HEK293 (cell line): ENCODE data around the gene LMTK3.

Source experiments
- CTCF ChIA-PET: fragments of 350-600 bp; formaldehyde crosslinking; extraction: SDS; loops from one replicate; lab custom pipeline; 2021; ENCODE audit warnings: antibody characterized with exemption; lab: Yijun Ruan, JAX
- POLR2A ChIA-PET: fragments of 300-600 bp; formaldehyde crosslinking; extraction: SDS; loops from one replicate; lab custom pipeline; 2020; ENCODE audit warnings: antibody characterized with exemption, inconsistent platforms; lab: Yijun Ruan, JAX
- H3K27ac ChIP-seq: fragments of 200-500 bp; sonication (Bioruptor generic); 2 replicates; pipeline ENCODE4 v1.5.1; 2014; ENCODE audit warnings: low read depth, low read length, control low read depth, inconsistent platforms; ENCODE audit errors: extremely low read depth
- H3K36me3 ChIP-seq, 2 experiments: fragments of 200-500 bp in 1 of 2; sonication (Bioruptor generic) in 1 of 2; 1 replicate in 1 of 2; 2 replicates in 1 of 2; pipeline ENCODE4 v1.5.1; 2014 to 2017; ENCODE audit warnings: inconsistent platforms in 2 of 2, low read length in 2 of 2; ENCODE audit not compliant: control insufficient read depth in 2 of 2, insufficient read depth in 1 of 2
- H3K4me1 ChIP-seq: fragments of 200-500 bp; sonication (Bioruptor generic); 2 replicates; pipeline ENCODE4 v1.5.1; 2014; ENCODE audit warnings: mild to moderate bottlenecking, low read length, inconsistent platforms; ENCODE audit not compliant: control insufficient read depth, insufficient read depth
- H3K4me3 ChIP-seq: 2 replicates; pipeline ENCODE4 v1.5.1; 2011; ENCODE audit warnings: low read depth, mild to moderate bottlenecking, control low read depth, low read length, moderate library complexity
- H3K9me3 ChIP-seq: fragments of 200-500 bp; sonication (Bioruptor generic); 2 replicates; pipeline ENCODE4 v1.5.1; 2014; ENCODE audit warnings: low read depth, low read length, inconsistent platforms; ENCODE audit not compliant: control insufficient read depth, insufficient read depth
- GLIS2 ChIP-seq: fragments of 450-650 bp; formaldehyde crosslinking; IDR thresholded peaks from 2 replicates; pipeline ENCODE4 v1.5.1; 2016; ENCODE audit warnings: missing biosample characterization, missing genetic modification characterization
- KLF7 ChIP-seq: fragments of 450-650 bp; formaldehyde crosslinking; IDR thresholded peaks from 2 replicates; pipeline ENCODE4 v1.5.1; 2016; ENCODE audit warnings: missing biosample characterization, missing genetic modification characterization, borderline replicate concordance
- OVOL3 ChIP-seq: fragments of 450-650 bp; formaldehyde crosslinking; IDR thresholded peaks from 2 replicates; pipeline ENCODE4 v1.5.1; 2016; ENCODE audit warnings: missing biosample characterization, missing genetic modification characterization
- SP3 ChIP-seq: fragments of 450-650 bp; formaldehyde crosslinking; IDR thresholded peaks from 2 replicates; pipeline ENCODE4 v1.5.1; 2016; ENCODE audit warnings: missing biosample characterization, missing genetic modification characterization
- YY2 ChIP-seq: fragments of 450-650 bp; formaldehyde crosslinking; IDR thresholded peaks from 2 replicates; pipeline ENCODE4 v1.5.1; 2016; ENCODE audit warnings: missing biosample characterization, missing genetic modification characterization
- ZBTB1 ChIP-seq: fragments of 450-650 bp; formaldehyde crosslinking; IDR thresholded peaks from 2 replicates; pipeline ENCODE4 v1.5.1; 2016; ENCODE audit warnings: missing biosample characterization, missing genetic modification characterization
- ZBTB17 ChIP-seq: fragments of 450-650 bp; formaldehyde crosslinking; IDR thresholded peaks from 2 replicates; pipeline ENCODE4 v1.5.1; 2016; ENCODE audit warnings: missing biosample characterization, missing genetic modification characterization
- ZBTB21 ChIP-seq: fragments of 450-650 bp; formaldehyde crosslinking; IDR thresholded peaks from 2 replicates; pipeline ENCODE4 v1.5.1; 2017; ENCODE audit warnings: missing biosample characterization, missing genetic modification characterization
- ZFP3 ChIP-seq: fragments of 450-650 bp; formaldehyde crosslinking; IDR thresholded peaks from 2 replicates; pipeline ENCODE4 v1.5.1; 2016; ENCODE audit warnings: low read depth, missing biosample characterization, missing genetic modification characterization
- ZNF16 ChIP-seq: fragments of 450-650 bp; formaldehyde crosslinking; IDR thresholded peaks from 2 replicates; pipeline ENCODE4 v1.5.1; 2016; ENCODE audit warnings: low read depth, missing biosample characterization, missing genetic modification characterization
- ZNF335 ChIP-seq: fragments of 450-650 bp; formaldehyde crosslinking; conservative IDR thresholded peaks from 2 replicates; pipeline ENCODE4 v1.5.1; 2016; ENCODE audit warnings: missing biosample characterization, missing genetic modification characterization
- ZNF561 ChIP-seq: fragments of 450-650 bp; IDR thresholded peaks from 2 replicates; pipeline ENCODE4 v1.5.1; 2018; ENCODE audit warnings: missing biosample characterization, missing genetic modification characterization, borderline replicate concordance
- ZNF600 ChIP-seq: fragments of 450-650 bp; formaldehyde crosslinking; IDR thresholded peaks from 2 replicates; pipeline ENCODE4 v1.5.1; 2016; ENCODE audit warnings: missing biosample characterization, missing genetic modification characterization
- ZNF621 ChIP-seq: fragments of 450-650 bp; formaldehyde crosslinking; IDR thresholded peaks from 2 replicates; pipeline ENCODE4 v1.5.1; 2017; ENCODE audit warnings: missing biosample characterization, missing genetic modification characterization
- ZNF768 ChIP-seq: fragments of 450-650 bp; formaldehyde crosslinking; IDR thresholded peaks from 2 replicates; pipeline ENCODE4 v1.5.1; 2018; ENCODE audit warnings: missing biosample characterization, mild to moderate bottlenecking, missing genetic modification characterization
- TF ChIP-seq, protein P1 (sequence below): fragments of 450-650 bp; formaldehyde crosslinking; IDR thresholded peaks from 2 replicates; pipeline ENCODE4 v1.5.1; 2016; ENCODE audit warnings: missing biosample characterization, missing genetic modification characterization
- TF ChIP-seq, protein P2 (sequence below): fragments of 450-650 bp; formaldehyde crosslinking; IDR thresholded peaks from 2 replicates; pipeline ENCODE4 v1.5.1; 2016; ENCODE audit warnings: missing biosample characterization, missing genetic modification characterization
- TF ChIP-seq, protein P3 (sequence below): fragments of 450-650 bp; formaldehyde crosslinking; IDR thresholded peaks from 2 replicates; pipeline ENCODE4 v1.5.1; 2017; ENCODE audit warnings: missing biosample characterization, missing genetic modification characterization
- TF ChIP-seq, protein P4 (sequence below): fragments of 450-650 bp; formaldehyde crosslinking; IDR thresholded peaks from 2 replicates; pipeline ENCODE4 v1.5.1; 2016; ENCODE audit warnings: missing biosample characterization, missing genetic modification characterization
- TF ChIP-seq, protein P5 (sequence below): fragments of 450-650 bp; formaldehyde crosslinking; IDR thresholded peaks from 2 replicates; pipeline ENCODE4 v1.5.1; 2016; ENCODE audit warnings: missing biosample characterization, missing genetic modification characterization
- TF ChIP-seq, protein P6 (sequence below): fragments of 450-650 bp; IDR thresholded peaks from 2 replicates; pipeline ENCODE4 v1.5.1; 2018; ENCODE audit warnings: missing biosample characterization, missing genetic modification characterization
- TF ChIP-seq, protein P7 (sequence below): fragments of 450-650 bp; formaldehyde crosslinking; IDR thresholded peaks from 2 replicates; pipeline ENCODE4 v1.5.1; 2016; ENCODE audit warnings: missing biosample characterization, missing genetic modification characterization

Gene LMTK3

DNA sequence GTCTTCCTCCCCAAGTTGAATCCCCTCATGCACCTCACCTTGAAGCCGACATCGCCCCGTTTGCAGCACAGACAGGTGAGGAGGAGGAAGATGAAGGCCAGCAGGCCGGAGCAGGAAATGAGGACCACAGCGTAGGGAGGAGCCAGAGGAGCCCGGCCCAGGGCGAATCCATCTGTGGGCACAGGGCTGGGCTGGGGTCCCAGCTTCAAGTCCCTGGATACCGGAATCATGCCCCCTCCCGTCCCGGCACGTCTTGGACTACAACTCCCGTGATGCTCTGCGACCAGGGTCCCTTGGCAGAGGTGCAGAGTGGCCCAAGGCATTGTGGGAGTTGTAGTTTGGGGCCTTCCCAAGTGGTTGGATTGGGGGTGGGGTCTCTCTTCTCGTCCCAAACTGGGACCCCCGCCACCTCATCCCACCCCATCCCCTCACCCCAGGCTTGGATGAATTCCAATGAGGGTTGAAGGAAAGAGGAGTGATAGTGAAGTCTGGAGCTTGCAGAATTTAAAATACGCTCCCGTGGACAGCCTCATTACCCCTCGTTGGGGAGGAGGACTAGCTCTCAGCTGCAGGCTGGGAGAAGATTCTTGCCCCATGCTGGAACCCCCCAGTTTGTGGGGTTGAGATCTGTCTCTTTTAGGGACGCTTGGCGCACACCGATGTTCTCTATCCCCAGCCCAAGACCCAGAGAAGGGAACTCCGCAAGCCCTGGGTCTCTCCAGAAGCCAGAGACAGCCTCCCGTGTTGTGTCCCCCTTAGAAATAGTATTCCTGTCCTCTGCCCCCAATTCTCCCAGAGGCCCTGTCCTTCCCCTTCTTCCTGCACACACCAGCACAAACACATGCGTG, 990 bp downstream of the LMTK3 start:
- Histone ChIP-seq H3K36me3 (no peaks in the 10 kb centered on the region), H3K9me3 (no peaks in the 10 kb centered on the region), H3K27ac (no peak overlapping the region), H3K4me3 (no peak overlapping the region), H3K4me1 (no peaks in the 10 kb centered on the region)
- POLR2A ChIA-PET = interaction anchor here (0.7 kb wide), 1 partner anchor 43 kb away, joined by 4 read pairs; no protein-coding TSS in a partner anchor
- CTCF ChIA-PET = interaction anchor here (0.5 to 8.2 kb wide), 2 partner anchors 40 to 74 kb away, joined by 3 to 272 read pairs; no protein-coding TSS in a partner anchor
- TF ChIP-seq ZBTB17 (tag by site-specific recombination) (peak; percentile 40; the same call in 1 of the 2 replicates), OVOL3 (no peak), ZNF768 (tag by site-specific recombination) (no peak), YY2 (tag by site-specific recombination) (0 out of 2 replicates have a peak, but pooled peaks have one; percentile 28), ZBTB1 (no peak), ZNF600 (no peak), SP3 (peak; percentile 52), ZNF621 (no peak), ZNF561 (tag by site-specific recombination) (no peak), ZFP3 (tag by site-specific recombination) (no peak), ZBTB21 (tag by site-specific recombination) (no peak), ZNF16 (tag by site-specific recombination) (no peak), GLIS2 (tag by site-specific recombination) (peak; percentile 77), ZNF335 (tag by site-specific recombination) (peak; percentile 89), KLF7 (tag by site-specific recombination) (no peak)
- TF ChIP-seq, protein P1, sequence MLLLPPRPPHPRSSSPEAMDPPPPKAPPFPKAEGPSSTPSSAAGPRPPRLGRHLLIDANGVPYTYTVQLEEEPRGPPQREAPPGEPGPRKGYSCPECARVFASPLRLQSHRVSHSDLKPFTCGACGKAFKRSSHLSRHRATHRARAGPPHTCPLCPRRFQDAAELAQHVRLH = no peak
- TF ChIP-seq, protein P2, sequence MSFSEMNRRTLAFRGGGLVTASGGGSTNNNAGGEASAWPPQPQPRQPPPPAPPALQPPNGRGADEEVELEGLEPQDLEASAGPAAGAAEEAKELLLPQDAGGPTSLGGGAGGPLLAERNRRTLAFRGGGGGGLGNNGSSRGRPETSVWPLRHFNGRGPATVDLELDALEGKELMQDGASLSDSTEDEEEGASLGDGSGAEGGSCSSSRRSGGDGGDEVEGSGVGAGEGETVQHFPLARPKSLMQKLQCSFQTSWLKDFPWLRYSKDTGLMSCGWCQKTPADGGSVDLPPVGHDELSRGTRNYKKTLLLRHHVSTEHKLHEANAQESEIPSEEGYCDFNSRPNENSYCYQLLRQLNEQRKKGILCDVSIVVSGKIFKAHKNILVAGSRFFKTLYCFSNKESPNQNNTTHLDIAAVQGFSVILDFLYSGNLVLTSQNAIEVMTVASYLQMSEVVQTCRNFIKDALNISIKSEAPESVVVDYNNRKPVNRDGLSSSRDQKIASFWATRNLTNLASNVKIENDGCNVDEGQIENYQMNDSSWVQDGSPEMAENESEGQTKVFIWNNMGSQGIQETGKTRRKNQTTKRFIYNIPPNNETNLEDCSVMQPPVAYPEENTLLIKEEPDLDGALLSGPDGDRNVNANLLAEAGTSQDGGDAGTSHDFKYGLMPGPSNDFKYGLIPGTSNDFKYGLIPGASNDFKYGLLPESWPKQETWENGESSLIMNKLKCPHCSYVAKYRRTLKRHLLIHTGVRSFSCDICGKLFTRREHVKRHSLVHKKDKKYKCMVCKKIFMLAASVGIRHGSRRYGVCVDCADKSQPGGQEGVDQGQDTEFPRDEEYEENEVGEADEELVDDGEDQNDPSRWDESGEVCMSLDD (tag by site-specific recombination) = peak; percentile 46; the same call in 1 of the 2 replicates
- TF ChIP-seq, protein P3, sequence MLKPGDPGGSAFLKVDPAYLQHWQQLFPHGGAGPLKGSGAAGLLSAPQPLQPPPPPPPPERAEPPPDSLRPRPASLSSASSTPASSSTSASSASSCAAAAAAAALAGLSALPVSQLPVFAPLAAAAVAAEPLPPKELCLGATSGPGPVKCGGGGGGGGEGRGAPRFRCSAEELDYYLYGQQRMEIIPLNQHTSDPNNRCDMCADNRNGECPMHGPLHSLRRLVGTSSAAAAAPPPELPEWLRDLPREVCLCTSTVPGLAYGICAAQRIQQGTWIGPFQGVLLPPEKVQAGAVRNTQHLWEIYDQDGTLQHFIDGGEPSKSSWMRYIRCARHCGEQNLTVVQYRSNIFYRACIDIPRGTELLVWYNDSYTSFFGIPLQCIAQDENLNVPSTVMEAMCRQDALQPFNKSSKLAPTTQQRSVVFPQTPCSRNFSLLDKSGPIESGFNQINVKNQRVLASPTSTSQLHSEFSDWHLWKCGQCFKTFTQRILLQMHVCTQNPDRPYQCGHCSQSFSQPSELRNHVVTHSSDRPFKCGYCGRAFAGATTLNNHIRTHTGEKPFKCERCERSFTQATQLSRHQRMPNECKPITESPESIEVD (tag by site-specific recombination) = no peak
- TF ChIP-seq, protein P4, sequence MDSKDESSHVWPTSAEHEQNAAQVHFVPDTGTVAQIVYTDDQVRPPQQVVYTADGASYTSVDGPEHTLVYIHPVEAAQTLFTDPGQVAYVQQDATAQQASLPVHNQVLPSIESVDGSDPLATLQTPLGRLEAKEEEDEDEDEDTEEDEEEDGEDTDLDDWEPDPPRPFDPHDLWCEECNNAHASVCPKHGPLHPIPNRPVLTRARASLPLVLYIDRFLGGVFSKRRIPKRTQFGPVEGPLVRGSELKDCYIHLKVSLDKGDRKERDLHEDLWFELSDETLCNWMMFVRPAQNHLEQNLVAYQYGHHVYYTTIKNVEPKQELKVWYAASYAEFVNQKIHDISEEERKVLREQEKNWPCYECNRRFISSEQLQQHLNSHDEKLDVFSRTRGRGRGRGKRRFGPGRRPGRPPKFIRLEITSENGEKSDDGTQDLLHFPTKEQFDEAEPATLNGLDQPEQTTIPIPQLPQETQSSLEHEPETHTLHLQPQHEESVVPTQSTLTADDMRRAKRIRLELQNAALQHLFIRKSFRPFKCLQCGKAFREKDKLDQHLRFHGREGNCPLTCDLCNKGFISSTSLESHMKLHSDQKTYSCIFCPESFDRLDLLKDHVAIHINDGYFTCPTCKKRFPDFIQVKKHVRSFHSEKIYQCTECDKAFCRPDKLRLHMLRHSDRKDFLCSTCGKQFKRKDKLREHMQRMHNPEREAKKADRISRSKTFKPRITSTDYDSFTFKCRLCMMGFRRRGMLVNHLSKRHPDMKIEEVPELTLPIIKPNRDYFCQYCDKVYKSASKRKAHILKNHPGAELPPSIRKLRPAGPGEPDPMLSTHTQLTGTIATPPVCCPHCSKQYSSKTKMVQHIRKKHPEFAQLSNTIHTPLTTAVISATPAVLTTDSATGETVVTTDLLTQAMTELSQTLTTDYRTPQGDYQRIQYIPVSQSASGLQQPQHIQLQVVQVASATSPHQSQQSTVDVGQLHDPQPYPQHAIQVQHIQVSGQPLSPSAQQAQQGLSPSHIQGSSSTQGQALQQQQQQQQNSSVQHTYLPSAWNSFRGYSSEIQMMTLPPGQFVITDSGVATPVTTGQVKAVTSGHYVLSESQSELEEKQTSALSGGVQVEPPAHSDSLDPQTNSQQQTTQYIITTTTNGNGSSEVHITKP (tag by site-specific recombination) = peak; percentile 99
- TF ChIP-seq, protein P5, sequence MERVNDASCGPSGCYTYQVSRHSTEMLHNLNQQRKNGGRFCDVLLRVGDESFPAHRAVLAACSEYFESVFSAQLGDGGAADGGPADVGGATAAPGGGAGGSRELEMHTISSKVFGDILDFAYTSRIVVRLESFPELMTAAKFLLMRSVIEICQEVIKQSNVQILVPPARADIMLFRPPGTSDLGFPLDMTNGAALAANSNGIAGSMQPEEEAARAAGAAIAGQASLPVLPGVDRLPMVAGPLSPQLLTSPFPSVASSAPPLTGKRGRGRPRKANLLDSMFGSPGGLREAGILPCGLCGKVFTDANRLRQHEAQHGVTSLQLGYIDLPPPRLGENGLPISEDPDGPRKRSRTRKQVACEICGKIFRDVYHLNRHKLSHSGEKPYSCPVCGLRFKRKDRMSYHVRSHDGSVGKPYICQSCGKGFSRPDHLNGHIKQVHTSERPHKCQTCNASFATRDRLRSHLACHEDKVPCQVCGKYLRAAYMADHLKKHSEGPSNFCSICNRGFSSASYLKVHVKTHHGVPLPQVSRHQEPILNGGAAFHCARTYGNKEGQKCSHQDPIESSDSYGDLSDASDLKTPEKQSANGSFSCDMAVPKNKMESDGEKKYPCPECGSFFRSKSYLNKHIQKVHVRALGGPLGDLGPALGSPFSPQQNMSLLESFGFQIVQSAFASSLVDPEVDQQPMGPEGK = peak; percentile 51
- TF ChIP-seq, protein P6, sequence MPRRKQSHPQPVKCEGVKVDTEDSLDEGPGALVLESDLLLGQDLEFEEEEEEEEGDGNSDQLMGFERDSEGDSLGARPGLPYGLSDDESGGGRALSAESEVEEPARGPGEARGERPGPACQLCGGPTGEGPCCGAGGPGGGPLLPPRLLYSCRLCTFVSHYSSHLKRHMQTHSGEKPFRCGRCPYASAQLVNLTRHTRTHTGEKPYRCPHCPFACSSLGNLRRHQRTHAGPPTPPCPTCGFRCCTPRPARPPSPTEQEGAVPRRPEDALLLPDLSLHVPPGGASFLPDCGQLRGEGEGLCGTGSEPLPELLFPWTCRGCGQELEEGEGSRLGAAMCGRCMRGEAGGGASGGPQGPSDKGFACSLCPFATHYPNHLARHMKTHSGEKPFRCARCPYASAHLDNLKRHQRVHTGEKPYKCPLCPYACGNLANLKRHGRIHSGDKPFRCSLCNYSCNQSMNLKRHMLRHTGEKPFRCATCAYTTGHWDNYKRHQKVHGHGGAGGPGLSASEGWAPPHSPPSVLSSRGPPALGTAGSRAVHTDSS (tag by site-specific recombination) = peak; percentile 96
- TF ChIP-seq, protein P7, sequence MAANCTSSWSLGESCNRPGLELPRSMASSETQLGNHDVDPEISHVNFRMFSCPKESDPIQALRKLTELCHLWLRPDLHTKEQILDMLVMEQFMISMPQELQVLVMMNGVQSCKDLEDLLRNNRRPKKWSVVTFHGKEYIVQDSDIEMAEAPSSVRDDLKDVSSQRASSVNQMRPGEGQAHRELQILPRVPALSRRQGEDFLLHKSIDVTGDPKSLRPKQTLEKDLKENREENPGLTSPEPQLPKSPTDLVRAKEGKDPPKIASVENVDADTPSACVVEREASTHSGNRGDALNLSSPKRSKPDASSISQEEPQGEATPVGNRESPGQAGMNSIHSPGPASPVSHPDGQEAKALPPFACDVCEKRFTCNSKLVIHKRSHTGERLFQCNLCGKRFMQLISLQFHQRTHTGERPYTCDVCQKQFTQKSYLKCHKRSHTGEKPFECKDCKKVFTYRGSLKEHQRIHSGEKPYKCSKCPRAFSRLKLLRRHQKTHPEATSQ = no peak
